Stimulated activated CD8-positive, alpha-beta memory T cell treated with anti-CD3 and anti-CD28 coated beads, Interleukin-15, amount 100 ng/mL, for 1 hour (primary cell): Measurements from ENCODE around the gene C9orf40.

ENCODE experiments used
- DNase-seq: peaks from one replicate; pipeline ENCODE4 v3.0.0-alpha.2; 2020; ENCODE audit warnings: low read depth

C9orf40 gene

GRCh38 chr9:74952201-74953151 is at the start of gene C9orf40:
Gene C9orf40, minus strand, starts transcription at chr9:74952912. Its CDS starts 301 bp downstream, at chr9:74952611.
- peak; percentile 80 for DNase-seq

GRCh38 chr9:75001719-75002421 is 49.2 kb upstream of the C9orf40 start:
- DNase-seq: no peak

GRCh38 chr9:75000835-75001234 is 48.1 kb upstream of the C9orf40 start:
- DNase-seq: no peak

- no peak for DNase-seq
These were observed 32.3 kb upstream of the C9orf40 start for GRCh38 chr9:74985041-74985440.

- no peak for DNase-seq
These were observed 31.0 kb upstream of the C9orf40 start for GRCh38 chr9:74983709-74984108.

GRCh38 chr9:74979844-74980243 is 27.1 kb upstream of the C9orf40 start:
- DNase-seq: no peak

- no peak for DNase-seq
These were observed 24.6 kb upstream of the C9orf40 start for GRCh38 chr9:74977287-74977686.

GRCh38 chr9:74975538-74975937 is 22.8 kb upstream of the C9orf40 start:
- DNase-seq: no peak

- no peak for DNase-seq
These were observed 21.8 kb upstream of the C9orf40 start for GRCh38 chr9:74974558-74974957.

GRCh38 chr9:74973714-74974113 is 21.0 kb upstream of the C9orf40 start:
- no peak for DNase-seq

- no peak for DNase-seq
These were observed 10.3 kb upstream of the C9orf40 start for GRCh38 chr9:74963056-74963455.

GRCh38 chr9:74961496-74961895 is 8.8 kb upstream of the C9orf40 start:
- no peak for DNase-seq

- no peak for DNase-seq
These were observed 7.8 kb upstream of the C9orf40 start for GRCh38 chr9:74960561-74960960.

- DNase-seq: no peak
These were observed 5.9 kb upstream of the C9orf40 start for GRCh38 chr9:74958587-74958986.

- no peak for DNase-seq
These were observed 581 bp upstream of the C9orf40 start for GRCh38 chr9:74953235-74953751.

- DNase-seq: no peak
These were observed 974 bp downstream of the C9orf40 start for GRCh38 chr9:74951725-74952151.

GRCh38 chr9:74951107-74951720 is 1.5 kb downstream of the C9orf40 start:
- DNase-seq: no peak

- DNase-seq: no peak
These were observed 2.6 kb downstream of the C9orf40 start for GRCh38 chr9:74949859-74950855.

- DNase-seq: no peak
These were observed 3.8 kb downstream of the C9orf40 start for GRCh38 chr9:74948937-74949336.

GRCh38 chr9:74946686-74947085 is 6.0 kb downstream of the C9orf40 start:
- DNase-seq: no peak

- DNase-seq: no peak
These were observed 9.9 kb downstream of the C9orf40 start for GRCh38 chr9:74942801-74943200.
